HG03432 (cell line): Measurements from ENCODE around the gene GAB2.
"Not testable (repeated sequence)": the region's sequence is repeated elsewhere in the genome, so short reads cannot be mapped to it uniquely, and the experiment has no call there.

Experiments
- ATAC-seq: cut with Tn5 transposase; IDR thresholded peaks from one replicate; pipeline ENCODE4 v1.9.1; 2021; ENCODE audit warnings: mild to moderate bottlenecking, moderate library complexity; ENCODE audit not compliant: unreplicated experiment

GAB2 gene

GRCh38 chr11:78371221-78371891 lies 46.3 kb downstream of the GAB2 start:
- no peak for ATAC-seq

- ATAC-seq = no peak
Measured at GRCh38 chr11:78370406-78371172, 47.0 kb downstream of the GAB2 start.

- no peak for ATAC-seq
Measured at GRCh38 chr11:78365381-78365792, 52.2 kb downstream of the GAB2 start.

- ATAC-seq = no peak
Measured at GRCh38 chr11:78364128-78364751, 53.4 kb downstream of the GAB2 start.

GRCh38 chr11:78363024-78363619 lies 54.5 kb downstream of the GAB2 start:
- ATAC-seq = no peak

- ATAC-seq = no peak
Measured at GRCh38 chr11:78361228-78361627, 56.4 kb downstream of the GAB2 start.

- ATAC-seq = no peak
Measured at GRCh38 chr11:78359921-78360320, 57.7 kb downstream of the GAB2 start.

- not testable (repeated sequence) for ATAC-seq
Measured at GRCh38 chr11:78357924-78358323, 59.7 kb downstream of the GAB2 start.

GRCh38 chr11:78357425-78357824 lies 60.2 kb downstream of the GAB2 start:
- ATAC-seq = not testable (repeated sequence)

GRCh38 chr11:78355742-78356141 lies 61.9 kb downstream of the GAB2 start:
- not testable (repeated sequence) for ATAC-seq

GRCh38 chr11:78355309-78355705 lies 62.3 kb downstream of the GAB2 start:
- no peak for ATAC-seq

- peak; percentile 63 for ATAC-seq
Measured at GRCh38 chr11:78354408-78355308, 63.0 kb downstream of the GAB2 start.

GRCh38 chr11:78351979-78352841 lies 65.4 kb downstream of the GAB2 start:
- no peak for ATAC-seq

GRCh38 chr11:78351193-78351592 lies 66.4 kb downstream of the GAB2 start:
- no peak for ATAC-seq

GRCh38 chr11:78350646-78351165 lies 66.9 kb downstream of the GAB2 start:
- ATAC-seq = no peak

- no peak for ATAC-seq
Measured at GRCh38 chr11:78350091-78350645, 67.5 kb downstream of the GAB2 start.

GRCh38 chr11:78349624-78350023 lies 68.0 kb downstream of the GAB2 start:
- ATAC-seq = no peak

- ATAC-seq = no peak
Measured at GRCh38 chr11:78349114-78349513, 68.5 kb downstream of the GAB2 start.

GRCh38 chr11:78347956-78348355 lies 69.7 kb downstream of the GAB2 start:
- no peak for ATAC-seq
